PC-3 (cell line): ENCODE results near the gene ACKR3. TPM values are rescaled to one million over a fixed set of nuclear protein-coding genes. Genes with fewer than 3 reads are reported as not detected.

ENCODE experiments used
- ATAC-seq: fragments of 200-7000 bp; cut with Tn5 transposase; 2 replicates; pipeline ENCODE4 v1.9.1; 2020; ENCODE audit warnings: mild to moderate bottlenecking, moderate library complexity
- BruUV-seq: library from RNA; stranded (reverse); fragments of 400-500 nt; replicated peaks from 2 replicates; lab custom pipeline; 2021; lab: Mats Ljungman, UMichigan
- CTCF ChIA-PET: fragments of 300-600 bp; sonication (Branson Sonifier 250); formaldehyde crosslinking; loops from one replicate; lab custom pipeline; 2022; ENCODE audit warnings: antibody characterized with exemption; lab: Charles Lee
- POLR2A ChIA-PET: fragments of 300-600 bp; sonication (Branson Sonifier 250); formaldehyde crosslinking; loops from one replicate; lab custom pipeline; 2022; ENCODE audit warnings: antibody characterized with exemption; ENCODE audit not compliant: unreplicated experiment; lab: Charles Lee
- DNase-seq: peaks from one replicate; pipeline ENCODE4 v3.0.0-alpha.2; 2015
- H2AFZ ChIP-seq: fragments of 300-600 bp; sonication (generic); 2 replicates; pipeline ENCODE4 v1.6.0; 2016; ENCODE audit warnings: antibody characterized with exemption, low read length
- H3F3A ChIP-seq: fragments of 300-600 bp; sonication (generic); one replicate; pipeline ENCODE4 v1.6.0; 2017; ENCODE audit warnings: antibody characterized with exemption, low read length, control low read depth, mild to moderate bottlenecking; ENCODE audit not compliant: unreplicated experiment
- H3K27ac ChIP-seq: fragments of 300-600 bp; sonication (generic); 2 replicates; pipeline ENCODE4 v1.5.1; 2016; ENCODE audit warnings: mild to moderate bottlenecking, low read length
- H3K27me3 ChIP-seq: fragments of 300-600 bp; sonication (generic); 2 replicates; pipeline ENCODE4 v1.6.1; 2016; ENCODE audit warnings: low read length, mixed read lengths
- H3K36me3 ChIP-seq: fragments of 300-600 bp; sonication (generic); 2 replicates; pipeline ENCODE4 v1.6.1; 2016; ENCODE audit warnings: low read depth, mixed run types, low read length, mixed read lengths
- H3K4me1 ChIP-seq: fragments of 300-600 bp; sonication (generic); 2 replicates; pipeline ENCODE4 v1.5.1; 2016; ENCODE audit warnings: low read length; ENCODE audit not compliant: insufficient read depth
- H3K4me2 ChIP-seq: fragments of 300-600 bp; sonication (generic); 2 replicates; pipeline ENCODE4 v1.6.0; 2016; ENCODE audit warnings: low read length
- H3K4me3 ChIP-seq: fragments of 300-600 bp; sonication (generic); 2 replicates; pipeline ENCODE4 v1.5.1; 2016; ENCODE audit warnings: mild to moderate bottlenecking, low read length, mixed read lengths
- H3K79me2 ChIP-seq: fragments of 300-600 bp; sonication (generic); 2 replicates; pipeline ENCODE4 v1.6.1; 2017; ENCODE audit warnings: low read length, mixed read lengths
- H3K9ac ChIP-seq: fragments of 300-600 bp; sonication (generic); 2 replicates; pipeline ENCODE4 v1.6.0; 2016; ENCODE audit warnings: mild to moderate bottlenecking, low read length
- H3K9me2 ChIP-seq: fragments of 300-600 bp; sonication (generic); replicated peaks from 2 replicates; pipeline ENCODE4 v1.6.1; 2016; ENCODE audit warnings: mixed run types, low read length, mixed read lengths
- H3K9me3 ChIP-seq: fragments of 300-600 bp; sonication (generic); 2 replicates; pipeline ENCODE4 v1.6.1; 2016; ENCODE audit warnings: low read length, mixed read lengths
- H4K20me1 ChIP-seq: fragments of 300-600 bp; sonication (generic); 2 replicates; pipeline ENCODE4 v1.6.1; 2016; ENCODE audit warnings: low read length, mixed read lengths
- EZH2 ChIP-seq: fragments of 300-600 bp; sonication (generic); IDR thresholded peaks from one replicate; pipeline ENCODE4 v1.6.1; 2017; ENCODE audit warnings: antibody characterized with exemption, mild to moderate bottlenecking, low read length; ENCODE audit not compliant: unreplicated experiment
- EZH2phosphoT487 ChIP-seq: fragments of 300-600 bp; sonication (generic); IDR thresholded peaks from 2 replicates; pipeline ENCODE4 v1.6.1; 2018; ENCODE audit warnings: mild to moderate bottlenecking, antibody characterized with exemption, low read length, borderline replicate concordance
- intact Hi-C: fragments of 100-400 bp; cut with micrococcal nuclease; formaldehyde crosslinking; loops from 2 replicates; pipeline ENCODE4 v1.9.0; 2023
- total RNA-seq: library from RNA; depleted of rRNA; stranded (reverse); fragments of >200 nt; gene quantifications from 2 replicates; pipeline ENCODE4 v1.2.3, GENCODE V29; 2014
- TF ChIP-seq, protein P1 (sequence below): fragments of 300-600 bp; sonication (generic); conservative IDR thresholded peaks from 2 replicates; pipeline ENCODE4 v1.5.1; 2017; ENCODE audit warnings: antibody characterized with exemption, low read depth, mild to moderate bottlenecking, low read length

Gene ACKR3
- total RNA-seq, 1 experiment from 2014 or later = 3.1 TPM

- no peak for TF ChIP-seq EZH2
- TF ChIP-seq EZH2phosphoT487 = no peak
- TF ChIP-seq, protein P1, sequence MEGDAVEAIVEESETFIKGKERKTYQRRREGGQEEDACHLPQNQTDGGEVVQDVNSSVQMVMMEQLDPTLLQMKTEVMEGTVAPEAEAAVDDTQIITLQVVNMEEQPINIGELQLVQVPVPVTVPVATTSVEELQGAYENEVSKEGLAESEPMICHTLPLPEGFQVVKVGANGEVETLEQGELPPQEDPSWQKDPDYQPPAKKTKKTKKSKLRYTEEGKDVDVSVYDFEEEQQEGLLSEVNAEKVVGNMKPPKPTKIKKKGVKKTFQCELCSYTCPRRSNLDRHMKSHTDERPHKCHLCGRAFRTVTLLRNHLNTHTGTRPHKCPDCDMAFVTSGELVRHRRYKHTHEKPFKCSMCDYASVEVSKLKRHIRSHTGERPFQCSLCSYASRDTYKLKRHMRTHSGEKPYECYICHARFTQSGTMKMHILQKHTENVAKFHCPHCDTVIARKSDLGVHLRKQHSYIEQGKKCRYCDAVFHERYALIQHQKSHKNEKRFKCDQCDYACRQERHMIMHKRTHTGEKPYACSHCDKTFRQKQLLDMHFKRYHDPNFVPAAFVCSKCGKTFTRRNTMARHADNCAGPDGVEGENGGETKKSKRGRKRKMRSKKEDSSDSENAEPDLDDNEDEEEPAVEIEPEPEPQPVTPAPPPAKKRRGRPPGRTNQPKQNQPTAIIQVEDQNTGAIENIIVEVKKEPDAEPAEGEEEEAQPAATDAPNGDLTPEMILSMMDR = no peak
- Histone ChIP-seq H3K9ac (no peak overlapping the region), H3K9me2 (no peaks in the 10 kb centered on the region), H3K4me3 (no peak overlapping the region), H3K4me1 (no peaks in the 10 kb centered on the region), H2AFZ (no peak overlapping the region), H4K20me1 (no peaks in the 10 kb centered on the region), H3F3A (no peaks in the 10 kb centered on the region), H3K79me2 (no peaks in the 10 kb centered on the region), H3K36me3 (no peaks in the 10 kb centered on the region), H3K27me3 (no peaks in the 10 kb centered on the region), H3K27ac (no peak overlapping the region), H3K9me3 (no peaks in the 10 kb centered on the region), H3K4me2 (no peak overlapping the region)
- ChIA-PET CTCF (no interaction called here), POLR2A (no interaction called here)
- intact Hi-C loops = no loop called here
- no TSS peak for BruUV-seq
- DNase-seq (no peak), ATAC-seq (no peak)
Measured at GRCh38 chr2:236628256-236628901, 58.8 kb downstream of the ACKR3 start.

- no peaks in the 10 kb centered on the region for H4K20me1 ChIP-seq
- BruUV-seq = no TSS peak
- H3K27ac ChIP-seq = no peak overlapping the region
- no peak overlapping the region for H2AFZ ChIP-seq
- H3F3A ChIP-seq = no peaks in the 10 kb centered on the region
- ChIA-PET POLR2A (no interaction called here), CTCF (no interaction called here)
- H3K36me3 ChIP-seq = no peaks in the 10 kb centered on the region
- ATAC-seq = no peak
- no peak overlapping the region for H3K9ac ChIP-seq
- no peak overlapping the region for H3K4me3 ChIP-seq
- intact Hi-C loops = no loop called here
- no peaks in the 10 kb centered on the region for H3K79me2 ChIP-seq
- TF ChIP-seq, protein P1 = no peak
- TF ChIP-seq EZH2 = no peak
- no peak for TF ChIP-seq EZH2phosphoT487
- H3K9me3 ChIP-seq = no peaks in the 10 kb centered on the region
- no peaks in the 10 kb centered on the region for H3K27me3 ChIP-seq
- no peaks in the 10 kb centered on the region for H3K9me2 ChIP-seq
- no peak overlapping the region for H3K4me2 ChIP-seq
- H3K4me1 ChIP-seq = no peaks in the 10 kb centered on the region
- DNase-seq = no peak
Measured at GRCh38 chr2:236628981-236629605, 59.5 kb downstream of the ACKR3 start.
